ENCODE measurements around the gene SS18L1.

Gene SS18L1

GRCh38 chr20:62220666-62221568 lies 77.3 kb downstream of the SS18L1 start:
- H3K36me3 ChIP-seq, result no peaks in the 10 kb centered on the region
- DNase-seq, result no peak
- peaks cover 0 to 97% of the 10 kb centered on the region in 2 donors for H3K27me3 ChIP-seq
- intact Hi-C loops (cut with DNase I; ENCODE audit: low total_unique reads), result no loop called here
- no peak for TF ChIP-seq CTCF (IDR thresholded peaks at IDR 0.05)
- H3K4me1 ChIP-seq, result peaks cover 0 to 24% (median 15%) of the 10 kb centered on the region in 4 donors
- no peaks in the 10 kb centered on the region for H3K9me3 ChIP-seq
- peak overlapping the region in 1 of 2 donors; percentile 35 for H3K4me3 ChIP-seq
- no peak overlapping the region for H3K27ac ChIP-seq

GRCh38 chr20:62222266-62222850 lies 78.8 kb downstream of the SS18L1 start:
- no peaks in the 10 kb centered on the region for H3K36me3 ChIP-seq

GRCh38 chr20:62222972-62223371 lies 79.4 kb downstream of the SS18L1 start:
- Histone ChIP-seq H3K27ac (no peak overlapping the region), H3K36me3 (no peaks in the 10 kb centered on the region), H3K4me3 (no peak overlapping the region), H3K9me3 (no peaks in the 10 kb centered on the region), H3K27me3 (peaks cover 0 to 93% of the 10 kb centered on the region in 2 donors), H3K4me1 (peaks cover 0 to 24% (median 15%) of the 10 kb centered on the region in 4 donors)
- intact Hi-C loops (cut with DNase I; ENCODE audit: low total_unique reads), result no loop called here
- TF ChIP-seq CTCF (IDR thresholded peaks at IDR 0.05), result no peak
- DNase-seq, result no peak

More at GRCh38 chr20:62222266-62222850, 78.8 kb downstream of the SS18L1 start:
- H3K4me1 ChIP-seq, result peaks cover 0 to 24% (median 15%) of the 10 kb centered on the region in 4 donors
- no peaks in the 10 kb centered on the region for H3K9me3 ChIP-seq
- no peak overlapping the region for H3K27ac ChIP-seq
- H3K4me3 ChIP-seq, result no peak overlapping the region
- peaks cover 0 to 93% of the 10 kb centered on the region in 2 donors for H3K27me3 ChIP-seq
- DNase-seq, result no peak
- intact Hi-C loops (cut with DNase I; ENCODE audit: low total_unique reads), result no loop called here
- no peak for TF ChIP-seq CTCF (IDR thresholded peaks at IDR 0.05)

- H3K27ac ChIP-seq, result no peak overlapping the region
- no peaks in the 10 kb centered on the region for H3K9me3 ChIP-seq
- intact Hi-C loops (cut with DNase I; ENCODE audit: low total_unique reads), result no loop called here
- peaks cover 0 to 93% of the 10 kb centered on the region in 2 donors for H3K27me3 ChIP-seq
- DNase-seq, result no peak
- no peak overlapping the region for H3K4me3 ChIP-seq
- TF ChIP-seq CTCF (IDR thresholded peaks at IDR 0.05), result no peak
- H3K4me1 ChIP-seq, result peaks cover 0 to 24% (median 15%) of the 10 kb centered on the region in 4 donors
- no peaks in the 10 kb centered on the region for H3K36me3 ChIP-seq
These were observed 80.0 kb downstream of the SS18L1 start for GRCh38 chr20:62223571-62223970.

- H3K27me3 ChIP-seq, result peaks cover 0 to 90% of the 10 kb centered on the region in 2 donors
These were observed 80.7 kb downstream of the SS18L1 start for GRCh38 chr20:62224113-62224855.

More at GRCh38 chr20:62224113-62224855, 80.7 kb downstream of the SS18L1 start:
- DNase-seq, result no peak
- H3K36me3 ChIP-seq, result no peaks in the 10 kb centered on the region
- no peak overlapping the region for H3K27ac ChIP-seq
- no peak overlapping the region for H3K4me3 ChIP-seq
- no peak for TF ChIP-seq CTCF (IDR thresholded peaks at IDR 0.05)
- H3K4me1 ChIP-seq, result peaks cover 0 to 19% (median 12%) of the 10 kb centered on the region in 4 donors
- intact Hi-C loops (cut with DNase I; ENCODE audit: low total_unique reads), result no loop called here
- H3K9me3 ChIP-seq, result no peaks in the 10 kb centered on the region
